Hepatocyte (in vitro differentiated cells): Measurements from ENCODE around the gene CPM.

ENCODE experiments used
- EZH2 ChIP-seq: fragments of 200-600 bp; sonication (generic); IDR thresholded peaks from 2 replicates; pipeline ENCODE4 v1.6.1; 2016; ENCODE audit warnings: antibody characterized with exemption, mild to moderate bottlenecking, borderline replicate concordance
- EZH2phosphoT487 ChIP-seq: fragments of 200-600 bp; sonication (generic); IDR thresholded peaks from one replicate; pipeline ENCODE4 v1.6.1; 2018; ENCODE audit warnings: antibody characterized with exemption, mild to moderate bottlenecking, low read depth, moderate library complexity; ENCODE audit not compliant: unreplicated experiment, severe bottlenecking
- TF ChIP-seq, protein P1 (sequence below): fragments of 200-600 bp; sonication (generic); IDR thresholded peaks from 2 replicates; pipeline ENCODE4 v1.5.1; 2016; ENCODE audit warnings: antibody characterized with exemption, mild to moderate bottlenecking; ENCODE audit not compliant: poor library complexity

DNA sequence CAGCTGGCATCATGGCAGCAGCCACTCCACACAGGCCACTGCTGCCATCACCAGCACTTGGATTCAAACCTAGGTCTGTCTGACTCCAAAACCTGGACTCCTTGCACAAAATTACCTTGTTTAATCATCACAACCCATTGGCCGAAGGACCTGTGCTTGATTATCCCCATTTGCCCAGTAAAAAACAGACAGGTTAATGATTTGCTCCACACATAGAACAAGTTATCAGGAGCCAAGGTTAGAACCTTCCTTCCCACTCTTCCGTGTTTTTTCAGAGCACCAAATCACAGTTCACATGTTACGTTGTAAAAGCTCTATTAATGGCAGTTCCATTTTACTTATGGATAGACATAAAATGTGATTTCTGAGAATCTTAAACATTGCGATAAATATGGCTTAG lies 23.5 kb upstream of the CPM start:
- TF ChIP-seq, protein P1, sequence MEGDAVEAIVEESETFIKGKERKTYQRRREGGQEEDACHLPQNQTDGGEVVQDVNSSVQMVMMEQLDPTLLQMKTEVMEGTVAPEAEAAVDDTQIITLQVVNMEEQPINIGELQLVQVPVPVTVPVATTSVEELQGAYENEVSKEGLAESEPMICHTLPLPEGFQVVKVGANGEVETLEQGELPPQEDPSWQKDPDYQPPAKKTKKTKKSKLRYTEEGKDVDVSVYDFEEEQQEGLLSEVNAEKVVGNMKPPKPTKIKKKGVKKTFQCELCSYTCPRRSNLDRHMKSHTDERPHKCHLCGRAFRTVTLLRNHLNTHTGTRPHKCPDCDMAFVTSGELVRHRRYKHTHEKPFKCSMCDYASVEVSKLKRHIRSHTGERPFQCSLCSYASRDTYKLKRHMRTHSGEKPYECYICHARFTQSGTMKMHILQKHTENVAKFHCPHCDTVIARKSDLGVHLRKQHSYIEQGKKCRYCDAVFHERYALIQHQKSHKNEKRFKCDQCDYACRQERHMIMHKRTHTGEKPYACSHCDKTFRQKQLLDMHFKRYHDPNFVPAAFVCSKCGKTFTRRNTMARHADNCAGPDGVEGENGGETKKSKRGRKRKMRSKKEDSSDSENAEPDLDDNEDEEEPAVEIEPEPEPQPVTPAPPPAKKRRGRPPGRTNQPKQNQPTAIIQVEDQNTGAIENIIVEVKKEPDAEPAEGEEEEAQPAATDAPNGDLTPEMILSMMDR = no peak
- TF ChIP-seq EZH2 (no peak), EZH2phosphoT487 (no peak)
